Panc1 (cell line): ENCODE results near the gene APOO. TPM values are rescaled to one million over a fixed set of nuclear protein-coding genes. Genes with fewer than 3 reads are reported as not detected.

Experiments
- ATAC-seq: fragments of 200-7000 bp; cut with Tn5 transposase; 2 replicates; pipeline ENCODE4 v1.9.1; 2020; ENCODE audit warnings: mild to moderate bottlenecking, moderate library complexity
- BruUV-seq: library from RNA; stranded (reverse); fragments of 400-500 nt; replicated peaks from 2 replicates; lab custom pipeline; 2021; lab: Mats Ljungman, UMichigan
- CTCF ChIA-PET: fragments of 300-600 bp; sonication (Branson Sonifier 250); formaldehyde crosslinking; loops from one replicate; lab custom pipeline; 2022; ENCODE audit warnings: antibody characterized with exemption; lab: Charles Lee
- POLR2A ChIA-PET: fragments of 300-600 bp; sonication (Branson Sonifier 250); formaldehyde crosslinking; loops from one replicate; lab custom pipeline; 2022; ENCODE audit warnings: antibody characterized with exemption; lab: Charles Lee
- DNase-seq: peaks from one replicate; pipeline ENCODE4 v3.0.0-alpha.2; 2010; ENCODE audit warnings: low read depth, low spot score
- H3K27ac ChIP-seq: 2 replicates; pipeline ENCODE4 v1.5.1; 2011; ENCODE audit warnings: mild to moderate bottlenecking, low read length, inconsistent platforms
- H3K27me3 ChIP-seq: fragments of 200-500 bp; sonication (Bioruptor generic); 2 replicates; pipeline ENCODE4 v1.6.0; 2014; ENCODE audit warnings: low read length, inconsistent platforms; ENCODE audit not compliant: control insufficient read depth, insufficient read depth
- H3K36me3 ChIP-seq: fragments of 200-500 bp; sonication (Bioruptor generic); 2 replicates; pipeline ENCODE4 v1.5.1; 2014; ENCODE audit warnings: inconsistent platforms, mild to moderate bottlenecking, low read length, moderate library complexity; ENCODE audit not compliant: control insufficient read depth, insufficient read depth
- H3K4me1 ChIP-seq: 2 replicates; pipeline ENCODE4 v1.5.1; 2011; ENCODE audit warnings: inconsistent platforms, mild to moderate bottlenecking, low read length, moderate library complexity; ENCODE audit not compliant: control insufficient read depth, insufficient read depth
- H3K4me3 ChIP-seq, 2 experiments: 2 replicates each; pipeline ENCODE4 v1.5.1; 2011 to 2012; ENCODE audit warnings: low read depth in 2 of 2, low read length in 2 of 2, mild to moderate bottlenecking in 2 of 2, inconsistent platforms in 1 of 2, moderate library complexity in 1 of 2
- H3K9me3 ChIP-seq: fragments of 200-500 bp; sonication (Bioruptor generic); 2 replicates; pipeline ENCODE4 v1.5.1; 2014; ENCODE audit warnings: low read depth, mild to moderate bottlenecking, inconsistent platforms, low read length, moderate library complexity; ENCODE audit not compliant: control insufficient read depth, insufficient read depth
- CTCF ChIP-seq: fragments of 450-650 bp; IDR thresholded peaks from 2 replicates; pipeline ENCODE4 v1.5.1; 2017; ENCODE audit warnings: mild to moderate bottlenecking
- POLR2AphosphoS5 ChIP-seq: IDR thresholded peaks from 2 replicates; pipeline ENCODE4 v1.6.1; 2012; ENCODE audit warnings: mild to moderate bottlenecking, low read depth, low read length, moderate library complexity
- REST ChIP-seq, 2 experiments: IDR thresholded peaks; 2 replicates each; pipeline ENCODE4 v1.6.1; 2011 to 2012; ENCODE audit warnings: low read depth in 2 of 2, control low read depth in 1 of 2, low read length in 1 of 2, mild to moderate bottlenecking in 1 of 2, moderate library complexity in 1 of 2; ENCODE audit not compliant: insufficient read depth in 1 of 2
- SIN3A ChIP-seq: IDR thresholded peaks from 2 replicates; pipeline ENCODE4 v1.6.1; 2012; ENCODE audit warnings: low read depth, mild to moderate bottlenecking, low read length, moderate library complexity, borderline replicate concordance; ENCODE audit not compliant: insufficient read depth
- TCF7L2 ChIP-seq: IDR thresholded peaks from 2 replicates; pipeline ENCODE4 v1.6.1; 2011; ENCODE audit warnings: mild to moderate bottlenecking, low read depth, low read length, inconsistent platforms
- in situ Hi-C: cut with HindIII; loops from 2 replicates; pipeline ENCODE4 v1.10.0; 2016; ENCODE audit warnings: low sequenced_read_pairs, low pct_unique_long_range_greater_than_20kb
- intact Hi-C: fragments of 100-400 bp; cut with micrococcal nuclease; formaldehyde crosslinking; loops from one replicate; pipeline ENCODE4 v1.10.0; 2022; ENCODE audit not compliant: unreplicated experiment
- total RNA-seq: library from RNA; stranded (reverse); gene quantifications from one replicate; pipeline ENCODE4 v1.2.1, GENCODE V29; 2021; ENCODE audit not compliant: unreplicated experiment

Gene APOO
- total RNA-seq, 1 experiment from 2014 or later, result 36.8 TPM

- Histone ChIP-seq H3K27me3 (no peaks in the 10 kb centered on the region), H3K4me3 (no peak overlapping the region), H3K4me1 (no peaks in the 10 kb centered on the region), H3K9me3 (no peaks in the 10 kb centered on the region), H3K36me3 (no peaks in the 10 kb centered on the region), H3K27ac (no peak overlapping the region)
- ChIA-PET CTCF (no interaction called here), POLR2A (interaction anchor here (0.5 kb wide), 1 partner anchor 58 kb away, joined by 5 read pairs; no protein-coding TSS in a partner anchor)
- ATAC-seq (no peak), DNase-seq (no peak)
- in situ Hi-C loops (no loop called here), intact Hi-C loops (no loop called here)
- no TSS peak for BruUV-seq
- no peak for TF ChIP-seq POLR2AphosphoS5
- no peak for TF ChIP-seq REST (IDR thresholded peaks at IDR 0.05; ENCODE audit: insufficient read depth in 1 of 2, low read depth in 2 of 2, low read length in 1 of 2)
- TF ChIP-seq TCF7L2, result no peak
- no peak for TF ChIP-seq SIN3A
- no peak for TF ChIP-seq CTCF
These were observed 50.4 kb downstream of the APOO start for GRCh38 chrX:23857363-23857762.

- Histone ChIP-seq H3K27me3 (no peaks in the 10 kb centered on the region), H3K9me3 (no peaks in the 10 kb centered on the region), H3K4me1 (no peaks in the 10 kb centered on the region), H3K27ac (no peak overlapping the region), H3K36me3 (no peaks in the 10 kb centered on the region), H3K4me3 (no peak overlapping the region)
- ATAC-seq (no peak), DNase-seq (no peak)
- in situ Hi-C loops (no loop called here), intact Hi-C loops (no loop called here)
- TF ChIP-seq CTCF, result no peak
- TF ChIP-seq TCF7L2, result no peak
- ChIA-PET CTCF (no interaction called here), POLR2A (interaction anchor here (0.6 kb wide), 1 partner anchor 44 kb away, joined by 3 read pairs; no protein-coding TSS in a partner anchor)
- BruUV-seq, result no TSS peak
These were observed 52.2 kb downstream of the APOO start for GRCh38 chrX:23855569-23855968.
